Cardiac muscle cell (in vitro differentiated cells and primary cell): ENCODE results near the gene NEK1. TPM values are rescaled to one million over a fixed set of nuclear protein-coding genes. Genes with fewer than 3 reads are reported as not detected.

Experiments used
- DNase-seq, 2 donors: peaks; one replicate each; pipeline versions ENCODE4 v3.0.0 to v3.0.0-alpha.2; 2010 to 2017; ENCODE audit warnings: low read depth in 1 of 2, low spot score in 1 of 2
- H3K27ac ChIP-seq: fragments of 200-600 bp; sonication (generic); 2 replicates; pipeline ENCODE4 v1.5.1; 2016
- H3K27me3 ChIP-seq: fragments of 200-600 bp; sonication (generic); 2 replicates; pipeline ENCODE4 v1.6.0; 2016; ENCODE audit warnings: control low read depth
- H3K36me3 ChIP-seq: fragments of 200-600 bp; sonication (generic); 2 replicates; pipeline ENCODE4 v1.5.1; 2016; ENCODE audit warnings: control low read depth
- H3K4me1 ChIP-seq: fragments of 200-600 bp; sonication (generic); 2 replicates; pipeline ENCODE4 v1.8.1; 2017; ENCODE audit warnings: low read depth, mild to moderate bottlenecking, mixed run types
- H3K4me3 ChIP-seq: fragments of 200-600 bp; sonication (generic); 2 replicates; pipeline ENCODE4 v1.5.1; 2016; ENCODE audit warnings: mild to moderate bottlenecking
- H3K9me3 ChIP-seq: fragments of 200-600 bp; sonication (generic); 2 replicates; pipeline ENCODE4 v1.5.1; 2017; ENCODE audit warnings: low read depth, mild to moderate bottlenecking, control low read depth
- CTCF ChIP-seq: IDR thresholded peaks from 2 replicates; pipeline ENCODE4 v1.5.1; 2012; ENCODE audit warnings: low read depth, mild to moderate bottlenecking, low read length
- polyA plus RNA-seq: library from polyadenylated mRNA; unstranded; fragments of >200 nt; fragmentation: Nextera tagmentation; extraction: Ambion mirVana; gene quantifications from 2 replicates; pipeline ENCODE4 v1.2.1, GENCODE V29; 2016
- total RNA-seq: library from RNA; depleted of rRNA; stranded (reverse); fragments of >200 nt; gene quantifications from 2 replicates; pipeline ENCODE4 v1.2.3, GENCODE V29; 2016

Gene NEK1
- total and polyA plus RNA-seq, 2 experiments from 2014 or later: 11.3 to 17.0 TPM

- H3K4me3 ChIP-seq: no peak overlapping the region
- no peaks in the 10 kb centered on the region for H3K9me3 ChIP-seq
- H3K27me3 ChIP-seq: no peaks in the 10 kb centered on the region
- no peak overlapping the region for H3K27ac ChIP-seq
- H3K36me3 ChIP-seq: no peaks in the 10 kb centered on the region
- no peak for TF ChIP-seq CTCF
- DNase-seq: no peak
- H3K4me1 ChIP-seq: no peaks in the 10 kb centered on the region
These were observed 195.4 kb downstream of the NEK1 start for GRCh38 chr4:169416997-169417396.

- Histone ChIP-seq H3K4me1 (no peaks in the 10 kb centered on the region), H3K9me3 (no peaks in the 10 kb centered on the region), H3K27me3 (no peaks in the 10 kb centered on the region), H3K4me3 (no peak overlapping the region), H3K36me3 (no peaks in the 10 kb centered on the region), H3K27ac (no peak overlapping the region)
- no peak for DNase-seq
- TF ChIP-seq CTCF: no peak
These were observed 195.9 kb downstream of the NEK1 start for GRCh38 chr4:169416461-169416860.

GRCh38 chr4:169414913-169415312 is 197.5 kb downstream of the NEK1 start:
- Histone ChIP-seq H3K27ac (no peak overlapping the region), H3K36me3 (no peaks in the 10 kb centered on the region), H3K27me3 (no peaks in the 10 kb centered on the region), H3K4me3 (no peak overlapping the region), H3K4me1 (peaks cover 6% of the 10 kb centered on the region), H3K9me3 (no peaks in the 10 kb centered on the region)
- TF ChIP-seq CTCF: no peak
- DNase-seq: no peak

GRCh38 chr4:169412046-169412445 is 200.3 kb downstream of the NEK1 start:
- no peak overlapping the region for H3K27ac ChIP-seq
- no peak for TF ChIP-seq CTCF

GRCh38 chr4:169410839-169411770 is 201.3 kb downstream of the NEK1 start:
- Histone ChIP-seq H3K4me3 (no peak overlapping the region), H3K27ac (no peak overlapping the region), H3K36me3 (no peaks in the 10 kb centered on the region), H3K27me3 (no peaks in the 10 kb centered on the region), H3K4me1 (peaks cover 24% of the 10 kb centered on the region), H3K9me3 (no peaks in the 10 kb centered on the region)
- DNase-seq: peak; percentile 36 to 54
- TF ChIP-seq CTCF: no peak

More at GRCh38 chr4:169412046-169412445, 200.3 kb downstream of the NEK1 start:
- peaks cover 17% of the 10 kb centered on the region for H3K4me1 ChIP-seq
- H3K27me3 ChIP-seq: no peaks in the 10 kb centered on the region
- H3K4me3 ChIP-seq: no peak overlapping the region
- H3K36me3 ChIP-seq: no peaks in the 10 kb centered on the region
- H3K9me3 ChIP-seq: no peaks in the 10 kb centered on the region
- no peak for DNase-seq
